ENCODE data around the gene TMEM82.

- TF ChIP-seq, protein P1, sequence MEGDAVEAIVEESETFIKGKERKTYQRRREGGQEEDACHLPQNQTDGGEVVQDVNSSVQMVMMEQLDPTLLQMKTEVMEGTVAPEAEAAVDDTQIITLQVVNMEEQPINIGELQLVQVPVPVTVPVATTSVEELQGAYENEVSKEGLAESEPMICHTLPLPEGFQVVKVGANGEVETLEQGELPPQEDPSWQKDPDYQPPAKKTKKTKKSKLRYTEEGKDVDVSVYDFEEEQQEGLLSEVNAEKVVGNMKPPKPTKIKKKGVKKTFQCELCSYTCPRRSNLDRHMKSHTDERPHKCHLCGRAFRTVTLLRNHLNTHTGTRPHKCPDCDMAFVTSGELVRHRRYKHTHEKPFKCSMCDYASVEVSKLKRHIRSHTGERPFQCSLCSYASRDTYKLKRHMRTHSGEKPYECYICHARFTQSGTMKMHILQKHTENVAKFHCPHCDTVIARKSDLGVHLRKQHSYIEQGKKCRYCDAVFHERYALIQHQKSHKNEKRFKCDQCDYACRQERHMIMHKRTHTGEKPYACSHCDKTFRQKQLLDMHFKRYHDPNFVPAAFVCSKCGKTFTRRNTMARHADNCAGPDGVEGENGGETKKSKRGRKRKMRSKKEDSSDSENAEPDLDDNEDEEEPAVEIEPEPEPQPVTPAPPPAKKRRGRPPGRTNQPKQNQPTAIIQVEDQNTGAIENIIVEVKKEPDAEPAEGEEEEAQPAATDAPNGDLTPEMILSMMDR (IDR thresholded peaks at IDR 0.05 in 8 of 11, conservative IDR thresholded peaks at IDR 0.05 in 3 of 11) = no peak
- TF ChIP-seq POLR2AphosphoS5 (IDR thresholded peaks at IDR 0.05) = no peak
Observed at GRCh38 chr1:15720861-15721260, 21.4 kb upstream of the TMEM82 start.

Measured in spleen (tissue), 7 donors.